Peyer's patch (tissue), 4 donors: ENCODE results near the gene ZNF638.

ENCODE experiments used
- CTCF ChIP-seq, 6 experiments: fragments of 450-650 bp in 4 of 6; fragments of 200-600 bp in 2 of 6; sonication (generic) in 1 of 6; IDR thresholded peaks; one replicate each; pipeline ENCODE4 v1.5.1; 2017 to 2019; ENCODE audit warnings: antibody characterized with exemption in 6 of 6, mild to moderate bottlenecking in 3 of 6, moderate library complexity in 1 of 6
- POLR2A ChIP-seq, 2 donors: fragments of 450-650 bp; IDR thresholded peaks; one replicate each; pipeline ENCODE4 v1.5.1; 2017; ENCODE audit warnings: antibody characterized with exemption in 2 of 2, mild to moderate bottlenecking in 2 of 2, moderate library complexity in 2 of 2

GRCh38 chr2:71358931-71359671 is 27.5 kb downstream of the ZNF638 start:
- TF ChIP-seq CTCF (IDR thresholded peaks at IDR 0.05) (no peak), POLR2A (IDR thresholded peaks at IDR 0.05) (no peak)
